Omental fat pad (tissue), 4 donors: Measurements from ENCODE around the gene MLH3. TPM values are rescaled to one million over a fixed set of nuclear protein-coding genes. Genes with fewer than 3 reads are reported as not detected.
"Not testable (repeated sequence)": the region's sequence is repeated elsewhere in the genome, so short reads cannot be mapped to it uniquely, and the experiment has no call there.

Source experiments
- ATAC-seq: fragments of 150-250 bp; one replicate; pipeline ENCODE4 v1.9.1; 2016; ENCODE audit warnings: mild to moderate bottlenecking, moderate library complexity; ENCODE audit not compliant: low FRiP score
- DNase-seq: peaks from one replicate; pipeline ENCODE4 v3.0.0-alpha.2; 2019; ENCODE audit warnings: low spot score
- CTCF ChIP-seq, 3 donors: fragments of 450-650 bp; IDR thresholded peaks; one replicate each; pipeline ENCODE4 v1.5.1; 2016 to 2017; ENCODE audit warnings: antibody characterized with exemption in 3 of 3, mild to moderate bottlenecking in 3 of 3, moderate library complexity in 2 of 3
- total RNA-seq, 4 donors: library from RNA; depleted of rRNA; stranded (reverse); fragments of >200 nt; gene quantifications; one replicate each; pipeline ENCODE4 v1.1.0, GENCODE V29; 2016

MLH3 gene
- total RNA-seq, 4 donors from 2014 or later, result 20.4 to 47.1 (median 24.4) TPM

- no peak for ATAC-seq
- DNase-seq, result no peak
- TF ChIP-seq CTCF (IDR thresholded peaks at IDR 0.05), result no peak
Measured at GRCh38 chr14:75079521-75079920, 28.3 kb upstream of the MLH3 start.

GRCh38 chr14:75077794-75078193, 26.5 kb upstream of the MLH3 start:
- no peak for DNase-seq
- ATAC-seq, result no peak

GRCh38 chr14:75070383-75070782, 19.1 kb upstream of the MLH3 start:
- ATAC-seq, result no peak
- TF ChIP-seq CTCF (IDR thresholded peaks at IDR 0.05), result no peak

More at GRCh38 chr14:75077794-75078193, 26.5 kb upstream of the MLH3 start:
- no peak for TF ChIP-seq CTCF (IDR thresholded peaks at IDR 0.05)

GRCh38 chr14:75069811-75070145, 18.5 kb upstream of the MLH3 start:
- no peak for TF ChIP-seq CTCF (IDR thresholded peaks at IDR 0.05)
- ATAC-seq (peak; percentile 3), DNase-seq (no peak)

More at GRCh38 chr14:75070383-75070782, 19.1 kb upstream of the MLH3 start:
- DNase-seq, result no peak

GRCh38 chr14:75069121-75069810, 18.0 kb upstream of the MLH3 start, which contains the start of gene ZC2HC1C:
ZC2HC1C (plus strand) TSS chr14:75069641; CDS start chr14:75070574, 933 bp downstream.
- peak; percentile 82 for DNase-seq
- ATAC-seq, result peak; percentile 97
- no peak for TF ChIP-seq CTCF (IDR thresholded peaks at IDR 0.05)

- ATAC-seq (peak; percentile 49), DNase-seq (no peak)
- TF ChIP-seq CTCF (IDR thresholded peaks at IDR 0.05), result no peak
Measured at GRCh38 chr14:75068294-75069120, 17.2 kb upstream of the MLH3 start.

- DNase-seq, ATAC-seq: not testable (repeated sequence)
Measured at GRCh38 chr14:75067765-75068164, 16.5 kb upstream of the MLH3 start.
